Aorta (tissue), 5 donors: ENCODE results near the gene CDK15. TPM values are rescaled to one million over a fixed set of nuclear protein-coding genes. Genes with fewer than 3 reads are reported as not detected.
A peak's percentile ranks its signal among the peaks of the same experiment; 100 is the strongest.
"Not testable (repeated sequence)": the region's sequence is repeated elsewhere in the genome, so short reads cannot be mapped to it uniquely, and the experiment has no call there.

ENCODE experiments used
- ATAC-seq: fragments of 200-7000 bp; cut with Tn5 transposase; one replicate; pipeline ENCODE4 v1.9.1; 2022; ENCODE audit warnings: moderate library complexity; ENCODE audit not compliant: low FRiP score
- DNase-seq, 2 donors: peaks; one replicate each; pipeline ENCODE4 v3.0.0-alpha.2; 2020
- H3K27ac ChIP-seq, 2 donors: one replicate each; pipeline ENCODE4 v1.5.1; 2013; ENCODE audit warnings: low read length in 2 of 2, mild to moderate bottlenecking in 2 of 2, moderate library complexity in 2 of 2, control low read depth in 1 of 2, inconsistent platforms in 1 of 2, low read depth in 1 of 2
- H3K27me3 ChIP-seq, 2 donors: one replicate each; pipeline ENCODE4 v1.6.1; 2013; ENCODE audit warnings: control low read depth in 1 of 2, low read length in 1 of 2, mild to moderate bottlenecking in 1 of 2, moderate library complexity in 1 of 2; ENCODE audit not compliant: insufficient read depth in 2 of 2, control insufficient read depth in 1 of 2
- H3K36me3 ChIP-seq, 2 donors: one replicate each; pipeline ENCODE4 v1.6.1; 2013; ENCODE audit warnings: control low read depth in 1 of 2, low read length in 1 of 2, mild to moderate bottlenecking in 1 of 2; ENCODE audit not compliant: insufficient read depth in 2 of 2, control insufficient read depth in 1 of 2
- H3K4me1 ChIP-seq, 2 donors: one replicate each; pipeline ENCODE4 v1.6.1; 2013; ENCODE audit warnings: low read length in 2 of 2, control low read depth in 1 of 2, mild to moderate bottlenecking in 1 of 2, moderate library complexity in 1 of 2; ENCODE audit not compliant: insufficient read depth in 2 of 2, control insufficient read depth in 1 of 2
- H3K4me3 ChIP-seq, 2 donors: one replicate each; pipeline ENCODE4 v1.5.1; 2013; ENCODE audit warnings: low read length in 2 of 2, control low read depth in 1 of 2, mild to moderate bottlenecking in 1 of 2
- H3K9me3 ChIP-seq: one replicate; pipeline ENCODE4 v1.6.1; 2013; ENCODE audit warnings: mild to moderate bottlenecking, low read length; ENCODE audit not compliant: control insufficient read depth
- WGBS, 2 donors: extraction: QIAGEN DNeasy Blood & Tissue Kit; methylation state at CpG; one replicate each; pipeline ENCODE4 v1.1.7; 2013; 5-methylcytosine and 5-hydroxymethylcytosine counted together
- intact Hi-C, 2 donors: fragments of 100-400 bp; cut with DNase I; formaldehyde crosslinking; loops; one replicate each; pipeline versions ENCODE4 v1.14.2 to v1.15.0; 2022
- polyA plus RNA-seq, 2 donors: library from polyadenylated mRNA; stranded (reverse); fragments of 200-250 nt; gene quantifications; one replicate each; pipeline ENCODE4 v1.2.3, GENCODE V29; 2013
- total RNA-seq, 2 donors: library from RNA; stranded (reverse); fragmentation: NEBNext Ultra II Directional; extraction: Animal tissue kit (Norgen Biotek cat#: 25700); gene quantifications; one replicate each; pipeline ENCODE4 v1.2.1, GENCODE V29; 2021
- donor health status: healthy with polysubstance abuse.
- donor health status: Bipolar disorder and iron deficiency.
- donor health status: DM: no; HTN: no; CAD: no.
- donor health status: DM: no; HTN: no; CAD: no.
- donor health status: DM: yes; HTN: yes; CAD: no.

CDK15 gene
- total and polyA plus RNA-seq, 4 donors, result 0.56 to 7.7 (median 3.5) TPM

DNA sequence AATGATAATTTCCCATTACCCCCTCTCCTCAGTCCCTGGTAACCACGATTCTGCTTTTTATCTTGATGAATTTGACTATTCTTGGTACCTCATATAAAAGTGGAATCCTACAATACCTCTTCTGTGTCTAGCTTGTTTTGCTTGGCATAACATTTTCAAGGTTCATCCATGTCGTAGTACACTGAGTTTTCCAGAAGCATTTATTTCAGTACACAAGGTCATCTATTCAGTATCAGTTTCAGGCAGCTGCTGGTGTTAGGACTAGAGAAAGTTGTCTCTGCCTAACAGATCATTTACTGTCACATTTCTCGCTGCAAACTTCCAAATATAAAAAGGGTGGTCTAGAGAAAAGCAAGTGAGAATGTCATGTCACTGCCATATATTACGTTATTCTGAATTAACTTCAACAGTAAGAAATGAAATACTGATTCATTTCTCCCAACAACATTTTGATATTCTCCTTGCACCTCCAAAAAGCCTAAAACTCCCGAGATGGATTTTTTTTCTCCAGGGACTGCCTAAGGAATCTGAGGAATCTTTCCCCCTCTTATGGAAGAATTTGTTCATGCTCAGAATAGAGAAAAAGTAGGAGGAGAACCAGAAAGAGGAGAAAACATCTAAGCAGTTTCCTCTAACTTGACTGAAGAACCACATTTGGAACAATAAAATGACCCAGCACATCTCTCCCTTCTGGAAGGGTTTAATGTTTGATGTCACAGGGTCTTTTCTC, 36.0 kb downstream of the CDK15 start:
- DNase-seq, result no peak
- intact Hi-C loops, result no loop called here
- Histone ChIP-seq H3K27ac (peak overlapping the region; percentile 43 to 78), H3K4me1 (peaks cover 0 to 9% of the 10 kb centered on the region in 2 donors), H3K36me3 (no peaks in the 10 kb centered on the region), H3K4me3 (no peak overlapping the region), H3K27me3 (no peaks in the 10 kb centered on the region), H3K9me3 (no peaks in the 10 kb centered on the region)
- ATAC-seq, result no peak
- 15 to 16% methylated on average over 5 of the region's 5 CpGs for WGBS, 2 donors

DNA sequence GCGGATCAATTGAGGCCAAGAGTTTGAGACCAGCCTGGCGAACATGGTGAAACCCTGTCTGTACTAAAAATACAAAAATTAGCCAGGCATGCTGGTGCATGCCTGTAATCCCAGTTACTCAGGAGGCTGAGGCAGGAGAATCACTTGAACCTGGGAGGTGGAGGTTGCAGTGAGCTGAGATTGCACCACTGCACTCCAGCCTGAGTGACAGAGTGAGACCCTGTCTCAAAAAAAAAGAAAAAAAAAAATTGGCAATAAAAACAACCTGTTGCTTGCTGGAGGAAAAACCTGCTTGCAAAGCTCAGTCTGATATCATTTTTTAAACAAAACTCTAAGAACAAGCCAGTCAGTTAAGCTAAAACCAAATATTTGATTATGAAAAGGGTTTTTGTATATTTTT, 38.6 kb downstream of the CDK15 start:
- H3K4me1 ChIP-seq, H3K27ac ChIP-seq, H3K36me3 ChIP-seq, H3K27me3 ChIP-seq, H3K4me3 ChIP-seq, H3K9me3 ChIP-seq, DNase-seq, ATAC-seq: not testable (repeated sequence)
- intact Hi-C loops, result loop anchor here in 1 of 2 donors (5.0 kb wide), 1 partner anchor 48 kb away; no protein-coding TSS in a partner anchor
- WGBS, 2 donors, result 96 to 98% methylated on average over 2 of the region's 2 CpGs

DNA sequence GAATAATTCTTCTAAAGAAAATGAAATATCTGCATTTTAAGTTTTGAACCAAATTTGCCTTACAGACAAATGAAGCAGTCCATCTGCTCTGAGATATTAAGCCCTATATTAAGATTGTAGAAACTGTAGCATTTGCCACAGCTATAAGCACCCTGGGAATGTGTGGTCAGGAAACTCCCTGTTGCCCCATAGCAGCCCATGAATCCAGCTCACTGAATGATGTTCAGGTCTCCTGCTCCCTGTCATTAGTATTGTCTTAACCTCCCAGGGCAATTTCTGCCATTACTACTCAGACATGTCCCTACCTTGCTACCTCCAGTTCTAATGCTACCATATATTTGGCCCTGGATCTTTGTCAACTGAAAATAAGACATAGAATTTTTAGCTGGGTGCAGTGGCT, 41.1 kb downstream of the CDK15 start:
- Histone ChIP-seq H3K36me3 (no peaks in the 10 kb centered on the region), H3K4me1 (peaks cover 0 to 4% of the 10 kb centered on the region in 2 donors), H3K27me3 (no peaks in the 10 kb centered on the region), H3K4me3 (no peak overlapping the region), H3K9me3 (no peaks in the 10 kb centered on the region), H3K27ac (no peak overlapping the region)
- intact Hi-C loops, result loop anchor here in 1 of 2 donors (5.0 kb wide), 1 partner anchor 50 kb away; no protein-coding TSS in a partner anchor
- ATAC-seq, result no peak
- DNase-seq, result no peak

DNA sequence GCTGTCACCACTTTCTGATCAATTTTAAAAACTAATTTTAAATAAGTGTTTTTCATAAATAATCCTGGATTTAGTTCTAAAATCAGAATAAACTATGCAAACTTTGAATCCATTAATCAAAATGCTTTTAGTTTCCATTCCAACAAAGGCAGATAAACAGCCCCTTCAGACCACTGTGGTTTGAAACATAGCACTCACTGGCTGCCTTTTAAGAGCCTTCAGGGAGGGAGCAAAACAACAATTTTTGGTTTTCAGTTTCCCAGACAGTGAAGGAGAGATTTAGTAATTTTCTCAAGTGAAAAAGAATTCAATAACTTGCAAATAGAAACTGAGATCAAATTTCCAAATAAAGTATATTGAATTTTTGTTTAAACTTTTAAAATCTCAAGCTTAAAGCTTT, 46.1 kb downstream of the CDK15 start:
- H3K27ac ChIP-seq, result no peak overlapping the region
- DNase-seq (no peak), ATAC-seq (no peak)
- no peaks in the 10 kb centered on the region for H3K9me3 ChIP-seq
- H3K27me3 ChIP-seq, result no peaks in the 10 kb centered on the region
- no peaks in the 10 kb centered on the region for H3K36me3 ChIP-seq
- no peak overlapping the region for H3K4me3 ChIP-seq
- intact Hi-C loops, result no loop called here
- no peaks in the 10 kb centered on the region for H3K4me1 ChIP-seq

DNA sequence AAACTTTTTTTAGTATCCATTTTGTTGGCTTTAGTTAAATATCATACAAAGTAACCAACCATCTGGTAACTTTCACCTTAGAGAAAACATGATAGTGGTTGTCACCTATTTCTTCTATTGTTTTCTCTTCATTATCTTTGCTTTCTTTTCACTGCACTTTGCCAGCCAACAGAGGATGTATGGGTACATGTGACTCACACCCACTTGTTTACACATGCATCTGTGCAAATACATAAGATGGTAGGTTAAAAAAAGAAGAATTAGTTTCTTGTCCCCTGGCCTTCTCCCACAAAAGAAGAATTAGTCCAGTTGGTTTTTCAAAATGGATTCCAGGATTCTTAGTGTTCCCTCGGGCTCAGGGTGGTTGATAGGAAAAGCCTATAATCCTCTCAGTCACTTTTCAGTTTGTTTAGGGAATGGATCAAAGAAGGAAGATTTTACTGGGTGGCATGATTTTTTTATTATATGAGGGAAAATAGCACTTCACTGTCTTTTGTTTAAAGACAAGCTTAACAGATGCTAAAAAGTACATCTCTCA, 46.6 kb downstream of the CDK15 start:
- H3K27ac ChIP-seq, result no peak overlapping the region
- WGBS, 2 donors, result 97 to 100% methylated on average over 1 of the region's 1 CpG
- ATAC-seq, result no peak

DNA sequence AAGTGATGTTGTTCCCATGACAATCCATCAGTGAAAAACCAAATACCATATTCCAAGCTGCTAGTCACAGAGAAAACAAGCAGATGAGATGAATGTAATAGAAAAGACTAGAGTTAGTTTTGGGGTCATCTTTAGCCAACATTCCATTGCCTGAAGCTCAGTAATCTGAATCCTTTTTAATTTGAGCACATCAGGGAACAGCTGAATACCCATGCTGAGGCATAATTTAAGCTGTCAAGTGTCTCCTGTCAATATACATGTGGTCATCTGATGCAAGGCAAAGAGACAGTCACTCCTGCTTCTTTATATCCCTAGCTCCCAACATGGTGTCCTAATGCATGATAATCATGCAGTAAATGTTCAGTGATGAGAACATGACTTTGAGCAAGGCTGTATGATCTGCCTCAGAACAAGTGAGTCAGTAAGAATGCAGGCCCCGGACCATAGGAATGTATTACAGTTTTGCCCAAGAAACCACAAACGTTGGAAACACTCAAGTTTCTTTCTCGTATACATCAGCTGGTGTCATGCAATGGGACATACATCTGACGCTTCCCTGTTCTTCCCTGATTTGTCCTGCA, 48.0 kb downstream of the CDK15 start:
- ATAC-seq (no peak), DNase-seq (no peak)
- H3K36me3 ChIP-seq, result no peaks in the 10 kb centered on the region
- no peaks in the 10 kb centered on the region for H3K9me3 ChIP-seq
- H3K4me1 ChIP-seq, result no peaks in the 10 kb centered on the region
- H3K27me3 ChIP-seq, result no peaks in the 10 kb centered on the region
- H3K27ac ChIP-seq, result no peak overlapping the region
- no peak overlapping the region for H3K4me3 ChIP-seq
- intact Hi-C loops, result no loop called here
- 60 to 65% methylated on average over 4 of the region's 4 CpGs for WGBS, 2 donors

More for the DNA sequence above, 46.6 kb downstream of the CDK15 start:
- no peaks in the 10 kb centered on the region for H3K36me3 ChIP-seq
- no peaks in the 10 kb centered on the region for H3K27me3 ChIP-seq
- H3K9me3 ChIP-seq, result no peaks in the 10 kb centered on the region
- H3K4me1 ChIP-seq, result no peaks in the 10 kb centered on the region
- no peak for DNase-seq
- H3K4me3 ChIP-seq, result no peak overlapping the region
- intact Hi-C loops, result no loop called here

DNA sequence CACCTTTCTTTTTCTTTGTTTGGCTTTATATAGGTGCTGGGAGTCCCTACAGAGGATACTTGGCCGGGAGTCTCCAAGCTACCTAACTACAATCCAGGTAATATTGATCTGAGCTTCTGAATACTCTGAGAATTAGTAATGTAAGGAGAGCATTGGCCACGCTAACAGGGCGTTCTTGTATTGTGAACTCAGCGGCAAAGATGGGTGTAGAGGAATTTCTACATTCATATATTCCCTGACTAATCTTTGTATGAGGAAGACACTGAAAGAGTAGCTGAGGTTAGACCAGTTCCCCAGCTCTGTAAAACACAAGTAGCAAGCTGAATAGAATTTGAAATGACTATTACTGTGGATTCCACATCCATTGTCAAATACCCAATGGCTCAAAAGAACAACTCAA, 48.5 kb downstream of the CDK15 start:
- no peak overlapping the region for H3K27ac ChIP-seq
- H3K36me3 ChIP-seq, result no peaks in the 10 kb centered on the region
- WGBS, 2 donors, result 95 to 97% methylated on average over 4 of the region's 4 CpGs
- intact Hi-C loops, result no loop called here
- H3K4me3 ChIP-seq, result no peak overlapping the region
- no peak for DNase-seq
- H3K9me3 ChIP-seq, result no peaks in the 10 kb centered on the region
- no peaks in the 10 kb centered on the region for H3K4me1 ChIP-seq
- no peak for ATAC-seq
- H3K27me3 ChIP-seq, result no peaks in the 10 kb centered on the region

DNA sequence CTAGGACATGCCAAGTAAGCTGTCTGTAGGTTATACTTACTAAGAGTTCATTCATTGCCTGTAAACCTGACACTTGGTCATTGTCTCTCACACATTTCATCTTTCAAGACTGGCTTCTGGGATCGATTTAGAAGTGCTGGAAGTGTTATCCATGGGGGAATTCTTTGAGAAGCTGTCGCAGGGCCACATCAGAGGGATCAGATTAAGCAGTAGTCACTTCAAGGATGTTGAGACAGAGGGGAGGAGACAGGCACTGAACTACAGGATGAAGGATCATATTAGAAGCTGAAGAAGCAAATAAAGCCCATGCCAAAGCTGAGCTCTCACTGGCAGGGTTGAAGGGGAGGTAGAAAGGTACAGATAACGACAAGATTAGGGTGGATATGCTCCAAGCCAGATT, 49.0 kb downstream of the CDK15 start:
- intact Hi-C loops, result no loop called here
- ATAC-seq, result no peak
- WGBS, 2 donors, result 82 to 83% methylated on average over 3 of the region's 3 CpGs

DNA sequence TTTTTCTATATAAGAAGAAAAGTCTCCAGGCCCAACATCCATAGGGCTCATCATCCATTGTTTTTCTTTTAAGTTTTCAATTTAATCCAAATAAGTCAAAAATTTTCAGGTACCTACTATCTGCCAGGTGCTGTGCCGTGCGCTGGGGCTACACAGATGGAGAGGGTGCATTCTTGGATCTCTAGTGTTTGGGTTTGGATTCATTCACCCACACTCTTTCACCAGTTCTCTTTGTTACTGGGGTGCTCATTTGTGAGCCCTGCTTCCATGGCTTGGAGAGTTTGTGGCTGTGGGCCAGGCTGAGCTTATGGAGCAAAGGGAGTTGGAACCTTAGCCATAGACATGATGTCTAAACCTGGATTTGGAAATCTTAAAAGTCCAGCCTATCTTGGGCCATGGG, 51.0 kb downstream of the CDK15 start:
- Histone ChIP-seq H3K4me1 (no peaks in the 10 kb centered on the region), H3K27ac (no peak overlapping the region), H3K36me3 (no peaks in the 10 kb centered on the region), H3K27me3 (peaks cover 0 to 2% of the 10 kb centered on the region in 2 donors), H3K4me3 (no peak overlapping the region), H3K9me3 (no peaks in the 10 kb centered on the region)
- no peak for DNase-seq
- intact Hi-C loops, result no loop called here
- ATAC-seq, result no peak
- 97 to 100% methylated on average over 2 of the region's 2 CpGs for WGBS, 2 donors

More for the DNA sequence above, 49.0 kb downstream of the CDK15 start:
- Histone ChIP-seq H3K9me3 (no peaks in the 10 kb centered on the region), H3K27me3 (no peaks in the 10 kb centered on the region), H3K36me3 (no peaks in the 10 kb centered on the region), H3K4me3 (no peak overlapping the region), H3K4me1 (no peaks in the 10 kb centered on the region), H3K27ac (no peak overlapping the region)
- no peak for DNase-seq
